Prostate gland (tissue), 2 donors: ENCODE data around the gene CRYZ.

Source experiments
- CTCF ChIP-seq, 4 experiments: fragments of 200-600 bp in 2 of 4; fragments of 450-650 bp in 2 of 4; sonication (generic) in 2 of 4; IDR thresholded peaks; 1 replicate in 3 of 4; 2 replicates in 1 of 4; pipeline ENCODE4 v1.5.1; 2016 to 2019; ENCODE audit warnings: antibody characterized with exemption in 4 of 4, mild to moderate bottlenecking in 2 of 4, moderate library complexity in 2 of 4
- POLR2A ChIP-seq: fragments of 450-650 bp; IDR thresholded peaks from one replicate; pipeline ENCODE4 v1.6.1; 2016; ENCODE audit warnings: antibody characterized with exemption, mild to moderate bottlenecking

- TF ChIP-seq POLR2A (no peak), CTCF (IDR thresholded peaks at IDR 0.05) (no peak)
Observed at GRCh38 chr1:74690364-74690696, 42.5 kb downstream of the CRYZ start.
